Keratinocyte (primary cell): ENCODE results near the gene WDR33. TPM values are rescaled to one million over a fixed set of nuclear protein-coding genes. Genes with fewer than 3 reads are reported as not detected.

Experiments used
- DNase-seq: peaks from one replicate; pipeline ENCODE4 v3.0.0-alpha.2; 2011; ENCODE audit warnings: low read depth, missing footprints, low spot score
- FAIRE-seq: peaks from 2 replicates; lab custom pipeline; 2011; peaks lifted over from hg19 to GRCh38; lab: Jason Lieb, UNC
- H2AFZ ChIP-seq: 2 replicates; pipeline ENCODE4 v1.6.0; 2012; ENCODE audit warnings: low read length, control low read depth, inconsistent platforms; ENCODE audit not compliant: control insufficient read depth
- H3K27ac ChIP-seq: 2 replicates; pipeline ENCODE4 v1.5.1; 2011; ENCODE audit warnings: low read length; ENCODE audit not compliant: control insufficient read depth, insufficient read depth
- H3K27me3 ChIP-seq: 3 replicates; pipeline ENCODE4 v1.6.0; 2011; ENCODE audit warnings: low read length; ENCODE audit not compliant: control insufficient read depth, insufficient read depth; ENCODE audit errors: extremely low read depth
- H3K36me3 ChIP-seq, 2 experiments: 2 replicates in 1 of 2; 3 replicates in 1 of 2; pipeline ENCODE4 v1.5.1; 2011; ENCODE audit warnings: low read length in 2 of 2, mild to moderate bottlenecking in 1 of 2; ENCODE audit not compliant: control insufficient read depth in 2 of 2, insufficient read depth in 2 of 2; ENCODE audit errors: extremely low read depth in 1 of 2
- H3K4me1 ChIP-seq: 3 replicates; pipeline ENCODE4 v1.5.1; 2011; ENCODE audit warnings: low read length; ENCODE audit not compliant: control insufficient read depth, insufficient read depth; ENCODE audit errors: extremely low read depth
- H3K4me2 ChIP-seq: 3 replicates; pipeline ENCODE4 v1.6.0; 2011; ENCODE audit warnings: low read depth, low read length; ENCODE audit not compliant: control insufficient read depth, insufficient read depth; ENCODE audit errors: extremely low read depth
- H3K4me3 ChIP-seq, 3 experiments: fragments of 200-600 bp in 1 of 3; sonication (generic) in 1 of 3; 2 replicates in 2 of 3; 3 replicates in 1 of 3; pipeline ENCODE4 v1.5.1; 2011 to 2016; ENCODE audit warnings: low read length in 3 of 3, mild to moderate bottlenecking in 3 of 3, control low read depth in 2 of 3, inconsistent platforms in 1 of 3, low read depth in 1 of 3, mixed read lengths in 1 of 3, mixed run types in 1 of 3, moderate library complexity in 1 of 3; ENCODE audit not compliant: control insufficient read depth in 2 of 3, insufficient read depth in 2 of 3; ENCODE audit errors: extremely low read depth in 1 of 3
- H3K79me2 ChIP-seq: 2 replicates; pipeline ENCODE4 v1.6.0; 2012; ENCODE audit warnings: low read length; ENCODE audit not compliant: control insufficient read depth, insufficient read depth
- H3K9ac ChIP-seq: 3 replicates; pipeline ENCODE4 v1.6.0; 2011; ENCODE audit warnings: low read length; ENCODE audit not compliant: control insufficient read depth, insufficient read depth; ENCODE audit errors: extremely low read depth
- H3K9me1 ChIP-seq: 3 replicates; pipeline ENCODE4 v1.6.0; 2011; ENCODE audit warnings: low read length; ENCODE audit not compliant: control insufficient read depth, insufficient read depth; ENCODE audit errors: extremely low read depth
- H3K9me3 ChIP-seq: 2 replicates; pipeline ENCODE4 v1.5.1; 2012; ENCODE audit warnings: low read depth, low read length; ENCODE audit not compliant: control insufficient read depth
- H4K20me1 ChIP-seq: 3 replicates; pipeline ENCODE4 v1.6.0; 2011; ENCODE audit warnings: low read length; ENCODE audit not compliant: control insufficient read depth, insufficient read depth; ENCODE audit errors: extremely low read depth
- CTCF ChIP-seq, 3 experiments: IDR thresholded peaks in 1 of 3; conservative IDR thresholded peaks in 1 of 3; optimal IDR thresholded peaks in 1 of 3; 2 replicates in 2 of 3; 3 replicates in 1 of 3; pipeline versions ENCODE3 to v1.5.1; 2011; ENCODE audit warnings: low read length in 3 of 3, mild to moderate bottlenecking in 3 of 3, moderate library complexity in 2 of 3, control low read depth in 1 of 3, inconsistent platforms in 1 of 3; ENCODE audit not compliant: insufficient read depth in 2 of 3; ENCODE audit errors: extremely low read depth in 1 of 3
- EZH2 ChIP-seq: IDR thresholded peaks from one replicate; pipeline ENCODE4 v1.6.1; 2012; ENCODE audit warnings: inconsistent platforms, mild to moderate bottlenecking, low read length, moderate library complexity
- dilution Hi-C: fragments of 300-500 bp; cut with MboI; formaldehyde crosslinking; loops from one replicate; pipeline ENCODE4 v1.7.0; 2020; ENCODE audit warnings: low sequenced_read_pairs; ENCODE audit not compliant: extremely low pct_ligation_motif_present
- polyA plus RNA-seq, 5 experiments: library from polyadenylated mRNA; depleted of rRNA in 3 of 5; stranded (reverse) in 3 of 5; stranded (forward) in 1 of 5; unstranded in 1 of 5; fragments of >200 nt; gene quantifications; 1 replicate in 1 of 5; 2 replicates in 3 of 5; 3 replicates in 1 of 5; pipeline versions ENCODE4 v1.2.1 to v1.2.3, GENCODE V29; 2011 to 2012; ENCODE audit warnings: missing spikeins in 2 of 5, low read depth in 1 of 5, low replicate concordance in 1 of 5
- small RNA-seq, 3 experiments: library from RNA; depleted of rRNA; stranded (forward); fragments of <200 nt; gene quantifications; one replicate each; pipeline ENCODE3, GENCODE V24; 2012; ENCODE audit warnings: low read depth in 3 of 3, low replicate concordance in 1 of 3; ENCODE audit not compliant: insufficient read length in 3 of 3

Gene WDR33
- polyA plus RNA-seq, 1 donor (not counting 4 experiments of a cell fraction or from before 2014, with no cell fraction given) = 44.5 TPM

- Histone ChIP-seq H3K4me2 (no peak overlapping the region), H3K4me3 (no peak overlapping the region), H4K20me1 (no peaks in the 10 kb centered on the region), H3K27me3 (no peaks in the 10 kb centered on the region), H3K4me1 (peaks cover 4% of the 10 kb centered on the region), H3K9me1 (no peaks in the 10 kb centered on the region), H3K27ac (no peak overlapping the region), H3K9ac (no peak overlapping the region), H2AFZ (no peak overlapping the region), H3K9me3 (no peaks in the 10 kb centered on the region), H3K36me3 (no peaks in the 10 kb centered on the region), H3K79me2 (no peaks in the 10 kb centered on the region)
- DNase-seq (no peak), FAIRE-seq (no peak)
- TF ChIP-seq EZH2 = no peak
- TF ChIP-seq CTCF (optimal IDR thresholded peaks at IDR 0.05 in 1 of 3, IDR thresholded peaks at IDR 0.05 in 1 of 3, conservative IDR thresholded peaks at IDR 0.05 in 1 of 3; ENCODE audit: extremely low read depth in 1 of 3, insufficient read depth in 2 of 3, low read length in 3 of 3) = no peak
- dilution Hi-C loops = no loop called here
These were observed 158.9 kb downstream of the WDR33 start for GRCh38 chr2:127651971-127652550.

GRCh38 chr2:127651381-127651809 lies 159.6 kb downstream of the WDR33 start:
- Histone ChIP-seq H3K36me3 (no peaks in the 10 kb centered on the region), H3K27ac (no peak overlapping the region), H3K9ac (no peak overlapping the region), H3K79me2 (no peaks in the 10 kb centered on the region), H4K20me1 (no peaks in the 10 kb centered on the region), H3K4me2 (no peak overlapping the region), H2AFZ (no peak overlapping the region), H3K4me3 (no peak overlapping the region), H3K4me1 (peaks cover 8% of the 10 kb centered on the region), H3K9me1 (no peaks in the 10 kb centered on the region), H3K9me3 (no peaks in the 10 kb centered on the region), H3K27me3 (no peaks in the 10 kb centered on the region)
- dilution Hi-C loops = no loop called here
- DNase-seq (no peak), FAIRE-seq (no peak)
- TF ChIP-seq EZH2 (no peak), CTCF (optimal IDR thresholded peaks at IDR 0.05 in 1 of 3, IDR thresholded peaks at IDR 0.05 in 1 of 3, conservative IDR thresholded peaks at IDR 0.05 in 1 of 3; ENCODE audit: extremely low read depth in 1 of 3, insufficient read depth in 2 of 3, low read length in 3 of 3) (no peak)

Small RNA genes lying within 50 kb of the gene (small RNA-seq; reads per million reads assigned to genes)
- gene RF00017 = 0 reads per million in 3 experiments
- 0 reads per million in 3 experiments for gene RF00019
- gene RNU6-395P = 0 reads per million in 3 experiments
- 0.13 to 14.3 (median 7.7) reads per million in 3 experiments for gene RNY4P7

Other genes starting within 250 kb of the WDR33 start
- gene GPR17, start 165.0 kb downstream of the WDR33 start, polyA plus RNA-seq = not detected in 3 replicates
- gene LIMS2, start 135.6 kb downstream of the WDR33 start, polyA plus RNA-seq = not detected in 3 replicates
- 1.8 to 2.4 TPM (median 2.3 TPM) in 3 replicates for gene SFT2D3, start 109.7 kb downstream of the WDR33 start, polyA plus RNA-seq
- gene POLR2D, start 47.0 kb upstream of the WDR33 start, polyA plus RNA-seq = 8.3 to 27.3 TPM (median 15.3 TPM) in 3 replicates
- gene AMMECR1L, start 74.8 kb upstream of the WDR33 start, polyA plus RNA-seq = 12.6 to 23.0 TPM (median 16.8 TPM) in 3 replicates
- 8.1 to 13.2 TPM (median 11.6 TPM) in 3 replicates for gene SAP130, start 216.9 kb upstream of the WDR33 start, polyA plus RNA-seq